Naive B cell (primary cell): ENCODE results near the gene CSF3. TPM values are rescaled to one million over a fixed set of nuclear protein-coding genes. Genes with fewer than 3 reads are reported as not detected.

Experiments used
- ATAC-seq, 2 donors: fragments of 150-1000 bp; cut with Tn5 transposase; 2 replicates each; pipeline ENCODE4 v1.10.0; 2021; ENCODE audit warnings: low read depth in 2 of 2, mild to moderate bottlenecking in 2 of 2, moderate library complexity in 2 of 2
- DNase-seq: peaks from one replicate; pipeline ENCODE4 v3.0.0; 2022
- H3K27ac Mint-ChIP-seq, 6 donors: one replicate each; pipeline ENCODE4 v1.8.0; 2020 to 2022; ENCODE audit warnings: mild to moderate bottlenecking in 6 of 6, mixed read lengths in 6 of 6, moderate library complexity in 5 of 6, inconsistent platforms in 2 of 6
- H3K27me3 Mint-ChIP-seq, 3 donors: one replicate each; pipeline ENCODE4 v1.8.0; 2021 to 2022; ENCODE audit warnings: mixed read lengths in 3 of 3, mild to moderate bottlenecking in 1 of 3
- H3K36me3 Mint-ChIP-seq, 2 donors: one replicate each; pipeline ENCODE4 v1.8.0; 2020 to 2022; ENCODE audit warnings: mixed read lengths in 2 of 2, inconsistent platforms in 1 of 2, mild to moderate bottlenecking in 1 of 2
- H3K4me1 Mint-ChIP-seq, 3 donors: one replicate each; pipeline ENCODE4 v1.8.0; 2020 to 2022; ENCODE audit warnings: mixed read lengths in 3 of 3, inconsistent platforms in 1 of 3, mild to moderate bottlenecking in 1 of 3, moderate library complexity in 1 of 3
- H3K4me3 Mint-ChIP-seq, 8 donors: one replicate each; pipeline ENCODE4 v1.8.0; 2020 to 2022; ENCODE audit warnings: mild to moderate bottlenecking in 8 of 8, mixed read lengths in 8 of 8, moderate library complexity in 8 of 8, inconsistent platforms in 2 of 8
- H3K9me3 Mint-ChIP-seq, 7 donors: one replicate each; pipeline ENCODE4 v1.8.0; 2020 to 2022; ENCODE audit warnings: mixed read lengths in 7 of 7, mild to moderate bottlenecking in 5 of 7, inconsistent platforms in 2 of 7, moderate library complexity in 1 of 7
- polyA plus RNA-seq, 6 donors: library from polyadenylated mRNA; unstranded; fragments of 300-500 nt; fragmentation: Illumina TruSeq; gene quantifications; one replicate each; pipeline ENCODE4 v1.2.3, GENCODE V29; 2021; ENCODE audit warnings: low read depth in 6 of 6

CSF3 gene
- polyA plus RNA-seq, 6 donors from 2014 or later = not detected

DNA sequence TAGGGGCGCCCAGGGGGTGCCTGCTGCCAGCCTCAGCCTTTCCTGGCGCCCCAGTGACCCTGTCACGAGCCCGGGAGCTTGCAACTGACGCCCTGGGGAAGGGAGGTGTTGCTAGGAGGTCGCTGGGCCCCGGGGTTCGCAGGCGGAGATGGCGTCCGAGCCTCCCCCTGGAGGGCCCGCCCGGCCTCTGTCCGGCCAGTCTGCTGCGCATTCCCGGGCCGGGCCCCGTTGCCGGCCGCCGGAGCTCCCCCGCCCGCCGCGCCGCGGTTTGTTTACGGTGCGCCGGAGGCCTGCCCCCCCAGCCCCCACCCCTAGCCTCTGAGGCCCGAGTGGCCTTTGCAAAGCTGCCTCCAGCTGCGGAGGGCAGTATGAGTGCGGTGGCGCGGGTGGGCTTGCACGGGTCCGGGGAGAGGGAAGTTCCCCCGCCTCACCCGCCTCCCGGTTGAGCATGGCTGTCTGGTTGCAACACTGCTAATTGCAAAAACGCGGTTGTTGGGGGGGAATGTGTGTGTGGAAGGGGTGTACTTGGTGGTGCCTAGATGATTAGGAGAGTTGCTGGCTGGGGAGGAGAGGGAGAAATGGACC, 48.0 kb downstream of the CSF3 start:
- peak overlapping the region in 3 of 6 donors; percentile 13 to 84 (median 71) for H3K27ac Mint-ChIP-seq
- peaks cover 0 to 13% (median 2%) of the 10 kb centered on the region in 3 donors for H3K27me3 Mint-ChIP-seq
- H3K4me1 Mint-ChIP-seq = peaks cover 47 to 55% (median 47%) of the 10 kb centered on the region in 3 donors
- peak overlapping the region; percentile 76 to 95 (median 87) for H3K4me3 Mint-ChIP-seq
- DNase-seq (peak; percentile 27), ATAC-seq (peak; percentile 4 to 5)
- no peaks in the 10 kb centered on the region for H3K36me3 Mint-ChIP-seq
- H3K9me3 Mint-ChIP-seq = no peaks in the 10 kb centered on the region

DNA sequence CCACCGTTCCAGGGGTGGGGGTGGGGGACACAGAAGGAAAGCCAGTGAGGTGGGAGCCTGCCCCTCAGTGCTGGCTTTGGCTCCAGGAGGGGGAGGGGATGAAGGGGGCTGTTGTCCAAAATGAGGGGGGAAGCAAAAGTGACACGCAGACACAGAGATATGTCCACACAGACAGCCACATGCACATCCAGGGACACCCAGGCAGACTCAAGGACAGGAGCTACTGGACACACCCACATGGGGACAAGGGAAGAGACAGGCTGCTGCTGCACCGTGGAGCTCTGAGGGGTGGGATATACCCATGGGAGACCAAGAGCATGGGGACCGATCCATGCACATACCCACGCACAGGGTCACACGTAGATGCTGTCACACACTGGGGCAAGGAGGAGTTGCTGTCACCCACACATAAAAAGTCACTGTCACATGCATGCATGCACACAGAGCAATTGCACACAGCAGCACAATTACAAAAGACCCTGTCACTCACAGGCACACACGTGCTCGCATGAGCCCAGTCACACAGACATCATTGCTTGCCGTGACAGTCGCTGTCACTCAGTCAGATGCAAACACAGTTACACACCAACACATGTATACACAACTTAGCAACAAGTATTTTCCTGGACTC, 48.8 kb downstream of the CSF3 start:
- Mint-ChIP-seq H3K27ac (peak overlapping the region in 1 of 6 donors; percentile 71), H3K36me3 (no peaks in the 10 kb centered on the region), H3K27me3 (peaks cover 0 to 9% (median 0%) of the 10 kb centered on the region in 3 donors), H3K9me3 (no peaks in the 10 kb centered on the region), H3K4me3 (peak overlapping the region; percentile 76 to 95 (median 87)), H3K4me1 (peaks cover 54 to 62% (median 55%) of the 10 kb centered on the region in 3 donors)
- ATAC-seq (no peak), DNase-seq (no peak)

DNA sequence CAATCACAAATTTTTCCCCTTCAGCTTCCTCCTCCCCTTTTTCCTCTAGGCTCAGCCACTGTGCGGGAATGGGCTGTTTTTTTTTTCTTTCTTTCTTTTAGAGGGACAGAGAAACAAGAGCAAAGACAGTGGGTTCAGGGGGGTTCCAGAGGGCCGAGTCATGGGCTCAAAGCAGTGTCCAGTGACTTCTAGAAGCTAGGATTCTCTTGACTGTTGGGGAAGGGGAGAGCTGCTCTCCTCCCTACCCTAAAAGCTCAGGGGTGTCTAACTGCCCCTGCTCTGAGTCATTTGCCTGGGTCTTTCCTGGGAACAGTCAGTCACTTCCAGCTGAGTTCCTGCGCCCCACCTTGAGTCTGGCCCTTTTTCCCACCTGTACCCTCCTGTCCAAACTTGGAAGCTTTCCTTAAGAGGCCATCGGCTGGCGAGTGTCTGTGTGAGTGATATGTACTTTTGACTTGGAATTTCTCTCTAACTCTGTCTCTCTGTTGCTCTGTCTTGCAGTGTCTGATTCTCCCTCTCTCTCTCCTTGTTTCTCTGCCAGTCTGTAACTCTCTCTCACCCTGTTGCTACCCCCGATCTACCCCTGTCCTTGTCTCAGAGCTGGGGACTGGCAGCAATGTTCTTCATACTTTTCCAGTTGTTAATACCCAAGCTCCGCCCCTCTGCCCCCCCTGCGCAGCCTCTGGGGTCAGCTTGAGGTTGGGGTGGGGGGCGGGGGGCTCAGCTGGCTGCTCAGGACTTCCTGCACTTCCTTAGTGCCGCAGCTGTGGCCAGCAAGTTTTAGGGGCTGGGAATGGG, 49.9 kb downstream of the CSF3 start:
- H3K9me3 Mint-ChIP-seq = no peaks in the 10 kb centered on the region
- no peak for DNase-seq
- ATAC-seq = no peak
- no peaks in the 10 kb centered on the region for H3K36me3 Mint-ChIP-seq
- H3K4me1 Mint-ChIP-seq = peaks cover 66 to 74% (median 66%) of the 10 kb centered on the region in 3 donors
- no peaks in the 10 kb centered on the region for H3K27me3 Mint-ChIP-seq
- peak overlapping the region in 7 of 8 donors; percentile 10 to 95 (median 82) for H3K4me3 Mint-ChIP-seq
- peak overlapping the region in 4 of 6 donors; percentile 6 to 76 (median 56) for H3K27ac Mint-ChIP-seq

GRCh38 chr17:40065769-40066510, 50.7 kb downstream of the CSF3 start:
- Mint-ChIP-seq H3K4me1 (peaks cover 73 to 81% (median 73%) of the 10 kb centered on the region in 3 donors), H3K4me3 (peak overlapping the region in 2 of 8 donors; percentile 54 to 78), H3K27me3 (no peaks in the 10 kb centered on the region), H3K9me3 (no peaks in the 10 kb centered on the region), H3K36me3 (no peaks in the 10 kb centered on the region), H3K27ac (peak overlapping the region in 4 of 6 donors; percentile 9 to 83 (median 35))
- no peak for DNase-seq
- ATAC-seq = no peak

Other genes starting within 250 kb of the CSF3 start
- 100 to 1,000 TPM in 1 of 6 donors, 10 to 100 TPM in 4, under 1 TPM in 1; 0.75 to 127 (median 39.8) TPM for gene IKZF3, start 151.1 kb upstream of the CSF3 start, polyA plus RNA-seq
- under 1 TPM in 5 of 6 donors, not detected in 1; 0.16 to 0.80 (median 0.38) TPM for gene ZPBP2, start 147.2 kb upstream of the CSF3 start, polyA plus RNA-seq
- gene GSDMB, start 96.8 kb upstream of the CSF3 start, polyA plus RNA-seq = 1 to 10 TPM in 1 of 6 donors, under 1 TPM in 3, not detected in 2; 0.15 to 2.0 (median 0.31) TPM
- 100 to 1,000 TPM in 3 of 6 donors, 10 to 100 TPM in 3; 71.8 to 181 (median 95.9) TPM for gene ORMDL3, start 87.8 kb upstream of the CSF3 start, polyA plus RNA-seq
- gene LRRC3C, start 87.7 kb upstream of the CSF3 start, polyA plus RNA-seq = not detected
- under 1 TPM in 2 of 6 donors, not detected in 4; 0.19 to 0.21 TPM for gene GSDMA, start 52.4 kb upstream of the CSF3 start, polyA plus RNA-seq
- 10 to 100 TPM; 48.1 to 62.4 (median 52.3) TPM for gene PSMD3, start 34.6 kb upstream of the CSF3 start, polyA plus RNA-seq
- gene MED24, start 39.0 kb downstream of the CSF3 start, polyA plus RNA-seq = 10 to 100 TPM; 44.9 to 58.9 (median 47.6) TPM
- gene THRA, start 47.5 kb downstream of the CSF3 start, polyA plus RNA-seq = 1 to 10 TPM; 1.9 to 5.3 (median 4.7) TPM
- gene NR1D1, start 85.1 kb downstream of the CSF3 start, polyA plus RNA-seq = 1 to 10 TPM in 5 of 6 donors, not detected in 1; 1.1 to 2.9 (median 2.1) TPM
- gene MSL1, start 106.5 kb downstream of the CSF3 start, polyA plus RNA-seq = 10 to 100 TPM in 2 of 6 donors, 1 to 10 TPM in 4; 7.7 to 13.1 (median 9.2) TPM
- gene CASC3, start 125.1 kb downstream of the CSF3 start, polyA plus RNA-seq = 10 to 100 TPM; 31.8 to 60.5 (median 44.5) TPM
- gene RAPGEFL1, start 162.0 kb downstream of the CSF3 start, polyA plus RNA-seq = under 1 TPM in 4 of 6 donors, not detected in 2; 0.10 to 0.56 (median 0.43) TPM
- gene WIPF2, start 203.9 kb downstream of the CSF3 start, polyA plus RNA-seq = 10 to 100 TPM in 3 of 6 donors, 1 to 10 TPM in 3; 2.9 to 11.4 (median 9.2) TPM